GM12865 (cell line): ENCODE data around the gene SSTR3.

ENCODE experiments used
- DNase-seq: peaks from one replicate; pipeline ENCODE4 v3.0.0; 2010; ENCODE audit warnings: low read depth
- H3K4me3 ChIP-seq: 2 replicates; pipeline ENCODE4 v1.5.1; 2011; ENCODE audit warnings: mild to moderate bottlenecking, low read depth, low read length, control low read depth
- CTCF ChIP-seq: IDR thresholded peaks from 2 replicates; pipeline ENCODE4 v1.5.1; 2011; ENCODE audit warnings: low read length, control low read depth, low read depth, inconsistent platforms; ENCODE audit not compliant: insufficient read depth; ENCODE audit errors: missing control alignments

The SSTR3 gene

DNA sequence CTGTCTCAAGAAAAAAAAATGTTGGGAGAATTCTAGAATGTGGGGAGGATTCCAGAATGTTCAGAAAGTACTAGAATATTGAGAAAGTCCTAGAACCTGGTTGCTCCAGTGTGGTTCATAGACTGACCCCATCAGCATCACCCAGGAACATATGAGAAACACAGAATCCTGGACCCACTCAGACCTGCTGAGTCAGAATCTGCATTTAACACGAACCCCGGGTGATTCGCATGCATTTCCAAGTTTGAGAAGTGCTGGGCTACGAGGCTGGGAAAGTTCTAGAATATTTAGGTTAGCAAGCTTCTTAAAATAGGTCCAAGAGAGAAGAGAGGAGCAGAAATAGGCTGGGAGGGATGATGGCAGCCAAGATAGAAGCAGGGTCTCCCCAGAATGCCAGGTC lies 30.6 kb downstream of the SSTR3 start:
- no peak for TF ChIP-seq CTCF
- no peak for DNase-seq
- H3K4me3 ChIP-seq = no peak overlapping the region

DNA sequence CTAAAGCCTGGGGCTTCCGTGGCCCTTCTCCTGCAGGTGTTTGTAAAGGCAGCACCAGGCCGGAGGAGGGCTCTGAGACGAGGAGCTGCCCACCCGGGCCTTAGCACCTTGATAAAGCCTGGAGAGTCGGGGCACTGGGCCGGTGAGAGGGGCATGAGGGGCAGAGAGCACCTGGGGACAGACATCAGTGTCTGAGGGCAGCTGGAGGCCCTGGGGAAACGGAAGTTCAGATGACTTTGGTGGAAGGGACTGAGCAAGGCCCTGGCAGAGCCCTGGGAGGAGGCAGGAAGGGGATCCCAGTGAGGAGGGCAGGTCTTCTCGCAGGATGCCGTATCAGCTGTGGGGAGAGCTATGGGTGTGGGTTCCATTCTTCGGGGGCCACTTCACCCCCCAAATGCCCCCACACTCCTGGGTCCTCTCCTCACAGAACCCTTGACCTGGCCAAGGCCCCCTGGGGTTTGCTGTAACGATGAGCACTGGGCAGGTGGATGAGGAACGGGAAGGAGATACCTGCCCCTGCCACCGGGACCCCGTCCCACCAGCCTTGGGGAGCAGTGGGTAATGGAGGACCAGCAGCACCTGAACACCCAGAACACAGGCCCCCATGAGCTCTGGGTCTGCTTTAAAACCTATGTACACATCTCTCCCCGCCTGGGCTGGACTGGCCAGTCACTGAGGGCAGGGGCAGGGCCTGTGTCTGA lies 31.6 kb downstream of the SSTR3 start:
- no peak for TF ChIP-seq CTCF
- no peak overlapping the region for H3K4me3 ChIP-seq
- no peak for DNase-seq

DNA sequence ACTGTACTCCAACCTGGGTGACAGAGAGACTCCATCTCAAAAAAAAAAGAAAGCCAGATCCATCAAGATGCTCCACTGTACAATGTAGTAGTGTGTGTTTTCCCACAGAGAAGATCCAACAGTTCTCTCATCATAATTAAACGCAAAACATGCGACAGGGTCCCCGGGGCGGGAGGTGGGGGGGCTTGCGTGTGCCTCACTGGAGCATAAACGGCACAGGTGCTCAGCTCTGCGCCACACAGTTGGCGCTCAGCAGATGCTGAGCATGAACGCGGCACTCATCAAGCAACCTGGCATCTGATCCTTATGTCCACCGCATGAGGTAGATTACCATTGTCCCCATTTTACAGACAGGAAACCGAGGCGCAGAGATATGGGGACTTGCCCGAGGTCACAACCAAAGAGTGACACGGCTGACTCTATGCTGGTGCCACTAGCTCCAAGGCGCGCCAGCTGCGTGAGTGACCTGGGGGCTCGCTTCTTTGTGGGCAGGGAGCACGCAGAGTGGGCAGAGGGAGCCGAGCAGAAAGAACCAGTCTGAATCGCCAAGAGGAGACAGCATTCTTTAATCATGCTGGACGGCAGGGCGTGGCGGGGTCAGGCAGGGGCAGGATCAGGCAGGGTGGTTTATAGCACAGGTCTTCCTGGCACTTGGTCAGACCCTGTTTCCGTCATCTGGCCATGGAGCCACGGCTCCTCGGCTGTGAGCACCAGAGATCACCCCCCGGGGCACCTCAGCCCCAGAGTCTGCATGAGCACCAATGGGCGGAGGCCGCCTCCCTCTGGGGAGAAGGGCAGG lies 32.5 kb downstream of the SSTR3 start:
- no peak for TF ChIP-seq CTCF
- H3K4me3 ChIP-seq = no peak overlapping the region
- DNase-seq = no peak

GRCh38 chr22:37179126-37179470 lies 33.2 kb downstream of the SSTR3 start:
- no peak for TF ChIP-seq CTCF
- no peak for DNase-seq
- H3K4me3 ChIP-seq = no peak overlapping the region

GRCh38 chr22:37178350-37179125 lies 33.7 kb downstream of the SSTR3 start:
- no peak for TF ChIP-seq CTCF
- no peak overlapping the region for H3K4me3 ChIP-seq
- DNase-seq = no peak

DNA sequence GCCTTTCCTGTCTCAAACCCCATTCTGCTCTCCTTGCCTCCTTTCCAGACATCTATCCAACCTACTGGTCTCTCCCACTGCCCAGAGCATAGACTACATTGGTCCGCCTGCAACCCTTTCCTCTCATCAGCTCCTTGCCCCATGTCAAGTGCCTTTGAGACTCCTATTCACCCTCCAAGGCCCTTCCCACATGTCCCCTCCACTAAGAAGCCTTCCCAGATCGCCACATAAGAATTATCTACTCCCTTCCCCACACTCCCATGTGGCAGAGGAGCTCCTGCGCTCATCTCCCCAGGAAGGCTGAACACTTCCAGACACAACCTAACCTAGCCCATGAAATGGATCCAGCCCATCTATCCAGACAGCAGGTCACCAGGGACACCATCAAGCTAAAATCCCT lies 34.5 kb downstream of the SSTR3 start:
- no peak for TF ChIP-seq CTCF
- no peak overlapping the region for H3K4me3 ChIP-seq
- no peak for DNase-seq
